GM19035 (cell line): Measurements from ENCODE around the gene EMSY.
"Not testable (repeated sequence)": the region's sequence is repeated elsewhere in the genome, so short reads cannot be mapped to it uniquely, and the experiment has no call there.

ENCODE experiments used
- ATAC-seq: cut with Tn5 transposase; IDR thresholded peaks from one replicate; pipeline ENCODE4 v1.9.1; 2021; ENCODE audit not compliant: unreplicated experiment

Gene EMSY, protein sequence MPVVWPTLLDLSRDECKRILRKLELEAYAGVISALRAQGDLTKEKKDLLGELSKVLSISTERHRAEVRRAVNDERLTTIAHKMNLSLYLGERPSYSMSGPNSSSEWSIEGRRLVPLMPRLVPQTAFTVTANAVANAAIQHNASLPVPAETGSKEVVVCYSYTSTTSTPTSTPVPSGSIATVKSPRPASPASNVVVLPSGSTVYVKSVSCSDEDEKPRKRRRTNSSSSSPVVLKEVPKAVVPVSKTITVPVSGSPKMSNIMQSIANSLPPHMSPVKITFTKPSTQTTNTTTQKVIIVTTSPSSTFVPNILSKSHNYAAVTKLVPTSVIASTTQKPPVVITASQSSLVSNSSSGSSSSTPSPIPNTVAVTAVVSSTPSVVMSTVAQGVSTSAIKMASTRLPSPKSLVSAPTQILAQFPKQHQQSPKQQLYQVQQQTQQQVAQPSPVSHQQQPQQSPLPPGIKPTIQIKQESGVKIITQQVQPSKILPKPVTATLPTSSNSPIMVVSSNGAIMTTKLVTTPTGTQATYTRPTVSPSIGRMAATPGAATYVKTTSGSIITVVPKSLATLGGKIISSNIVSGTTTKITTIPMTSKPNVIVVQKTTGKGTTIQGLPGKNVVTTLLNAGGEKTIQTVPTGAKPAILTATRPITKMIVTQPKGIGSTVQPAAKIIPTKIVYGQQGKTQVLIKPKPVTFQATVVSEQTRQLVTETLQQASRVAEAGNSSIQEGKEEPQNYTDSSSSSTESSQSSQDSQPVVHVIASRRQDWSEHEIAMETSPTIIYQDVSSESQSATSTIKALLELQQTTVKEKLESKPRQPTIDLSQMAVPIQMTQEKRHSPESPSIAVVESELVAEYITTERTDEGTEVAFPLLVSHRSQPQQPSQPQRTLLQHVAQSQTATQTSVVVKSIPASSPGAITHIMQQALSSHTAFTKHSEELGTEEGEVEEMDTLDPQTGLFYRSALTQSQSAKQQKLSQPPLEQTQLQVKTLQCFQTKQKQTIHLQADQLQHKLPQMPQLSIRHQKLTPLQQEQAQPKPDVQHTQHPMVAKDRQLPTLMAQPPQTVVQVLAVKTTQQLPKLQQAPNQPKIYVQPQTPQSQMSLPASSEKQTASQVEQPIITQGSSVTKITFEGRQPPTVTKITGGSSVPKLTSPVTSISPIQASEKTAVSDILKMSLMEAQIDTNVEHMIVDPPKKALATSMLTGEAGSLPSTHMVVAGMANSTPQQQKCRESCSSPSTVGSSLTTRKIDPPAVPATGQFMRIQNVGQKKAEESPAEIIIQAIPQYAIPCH (N-terminal part only)

DNA sequence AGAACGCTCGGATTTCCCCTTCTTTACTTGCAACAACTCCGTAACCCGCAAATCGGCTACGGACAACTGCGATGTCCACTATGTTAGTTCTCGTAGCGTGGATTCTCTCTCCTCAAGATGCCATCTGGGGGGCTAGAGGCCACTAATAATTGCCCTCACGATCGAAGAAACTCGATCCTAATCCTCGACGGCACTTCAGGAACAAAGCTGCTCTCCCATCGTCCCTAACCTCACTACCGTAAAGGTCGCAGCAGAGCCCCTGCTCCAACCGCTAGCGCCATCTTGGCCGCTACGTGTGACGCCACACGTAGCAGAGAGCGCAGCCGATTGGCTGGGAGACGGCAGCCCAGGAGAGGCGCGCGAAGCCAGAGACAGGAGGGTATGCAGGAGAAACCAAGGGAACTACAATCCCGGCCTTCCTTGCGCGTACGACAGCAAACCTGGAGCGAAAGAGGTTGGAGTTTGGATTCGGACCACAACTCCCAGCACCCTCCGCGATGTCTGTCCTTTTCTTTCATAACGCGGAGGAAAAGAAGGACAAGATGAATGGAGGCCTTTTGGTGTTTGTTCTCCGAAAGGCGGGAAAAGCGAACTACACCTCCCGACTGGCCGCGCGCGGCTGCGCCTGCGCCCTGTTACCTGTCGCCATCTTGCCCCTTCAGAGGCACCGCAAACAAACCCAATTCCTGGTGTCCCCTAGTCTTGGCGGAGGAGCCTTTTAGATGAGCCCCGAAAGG lies at the start of gene EMSY:
EMSY (plus strand) TSS at position 635 of the 737 bp plus-strand sequence. CDS start 1,921 bp downstream, outside the sequence.
- peak; percentile 94 for ATAC-seq

DNA sequence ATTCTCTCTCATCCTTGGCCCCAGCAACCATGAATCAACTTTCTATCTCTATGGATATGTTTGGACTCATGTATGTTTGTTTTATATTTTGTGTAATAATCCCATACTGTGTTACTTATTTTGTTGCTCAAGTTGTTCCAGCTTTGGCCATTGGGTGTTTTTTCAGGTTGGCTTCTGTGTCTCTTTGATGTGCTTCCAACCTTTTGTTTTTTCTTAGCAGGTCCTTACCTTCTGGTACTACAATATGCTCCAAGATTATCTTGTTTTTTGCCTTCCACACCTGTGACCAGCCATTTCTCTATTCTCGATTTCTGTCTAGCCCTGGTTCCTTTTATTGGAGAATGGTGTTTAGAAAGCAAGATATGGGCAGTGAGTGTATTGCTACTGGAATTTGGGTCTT lies 49.5 kb upstream of the EMSY start:
- no peak for ATAC-seq

DNA sequence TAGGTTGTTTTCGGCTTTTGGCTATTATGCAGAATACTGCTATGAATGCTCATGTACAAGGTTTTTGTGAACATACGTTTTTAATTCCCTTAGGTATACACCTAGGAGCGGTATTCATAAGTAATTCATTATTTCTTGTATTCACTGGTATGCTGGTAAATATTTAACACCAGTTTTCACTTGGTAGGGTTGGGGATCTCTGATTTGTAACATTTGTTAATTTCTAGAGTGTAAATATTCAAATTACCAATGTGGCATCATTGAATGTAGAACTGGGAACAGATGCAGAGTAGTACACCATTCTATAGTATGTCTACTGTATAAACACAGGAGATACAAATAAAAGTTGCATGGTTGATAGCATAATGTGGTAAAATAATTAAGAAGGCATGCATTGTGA lies 47.4 kb upstream of the EMSY start:
- ATAC-seq, result no peak

DNA sequence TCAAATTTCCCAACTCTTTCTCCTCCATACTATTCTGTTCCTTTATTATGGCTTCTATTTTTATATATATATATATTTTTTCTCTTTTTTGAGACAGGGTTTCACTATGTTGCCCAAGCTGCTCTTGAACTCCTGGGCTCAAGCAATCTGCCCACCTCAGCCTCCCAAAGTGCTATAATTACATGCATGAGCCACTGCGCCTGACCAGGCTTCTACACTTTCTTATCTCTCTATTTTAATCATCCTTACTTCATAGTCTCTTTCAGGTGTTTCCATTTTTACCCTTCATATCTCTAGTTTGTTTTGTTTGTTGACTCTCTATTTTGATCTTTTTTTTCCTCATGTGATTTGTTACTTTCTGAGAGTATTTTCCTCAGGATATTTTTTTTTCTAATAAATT lies 43.9 kb upstream of the EMSY start:
- no peak for ATAC-seq

DNA sequence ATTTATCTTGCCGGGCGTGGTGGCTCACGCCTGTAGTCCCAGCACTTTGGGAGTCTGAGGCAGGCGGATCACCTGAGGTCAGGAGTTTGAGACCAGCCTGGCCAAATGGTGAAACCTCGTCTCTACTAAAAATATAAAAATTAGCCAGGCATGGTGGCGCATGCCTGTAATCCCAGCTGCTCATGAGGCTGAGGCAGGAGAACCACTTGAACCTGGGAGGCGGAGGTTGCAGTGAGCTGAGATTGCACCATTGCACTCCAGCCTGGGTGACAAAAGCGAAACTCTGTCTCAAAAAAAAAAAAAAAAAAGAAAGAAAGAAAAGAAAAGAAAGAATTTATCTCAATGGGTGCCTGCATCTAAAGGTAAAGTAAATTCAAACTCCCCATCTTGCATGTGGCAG lies 43.3 kb upstream of the EMSY start:
- ATAC-seq, result not testable (repeated sequence)

DNA sequence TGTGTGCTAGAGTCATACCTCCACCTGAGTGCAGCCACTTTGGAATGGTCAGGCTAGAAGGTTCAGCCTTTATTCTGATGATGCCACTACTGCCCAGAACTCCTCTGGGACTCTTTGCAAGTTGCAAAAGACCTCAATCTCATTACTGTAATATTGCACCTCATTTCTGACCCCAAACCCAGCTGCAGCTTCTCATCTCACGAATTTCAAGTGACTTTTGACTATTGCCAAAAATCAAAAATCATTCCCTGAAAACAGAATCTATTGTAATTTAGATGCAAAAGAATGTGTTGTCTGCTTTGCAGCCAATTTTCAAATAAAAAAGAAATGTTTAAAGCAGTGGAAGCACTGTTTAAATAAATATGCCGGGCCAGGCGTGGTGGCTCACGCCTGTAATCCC lies 38.5 kb upstream of the EMSY start:
- ATAC-seq, result no peak

DNA sequence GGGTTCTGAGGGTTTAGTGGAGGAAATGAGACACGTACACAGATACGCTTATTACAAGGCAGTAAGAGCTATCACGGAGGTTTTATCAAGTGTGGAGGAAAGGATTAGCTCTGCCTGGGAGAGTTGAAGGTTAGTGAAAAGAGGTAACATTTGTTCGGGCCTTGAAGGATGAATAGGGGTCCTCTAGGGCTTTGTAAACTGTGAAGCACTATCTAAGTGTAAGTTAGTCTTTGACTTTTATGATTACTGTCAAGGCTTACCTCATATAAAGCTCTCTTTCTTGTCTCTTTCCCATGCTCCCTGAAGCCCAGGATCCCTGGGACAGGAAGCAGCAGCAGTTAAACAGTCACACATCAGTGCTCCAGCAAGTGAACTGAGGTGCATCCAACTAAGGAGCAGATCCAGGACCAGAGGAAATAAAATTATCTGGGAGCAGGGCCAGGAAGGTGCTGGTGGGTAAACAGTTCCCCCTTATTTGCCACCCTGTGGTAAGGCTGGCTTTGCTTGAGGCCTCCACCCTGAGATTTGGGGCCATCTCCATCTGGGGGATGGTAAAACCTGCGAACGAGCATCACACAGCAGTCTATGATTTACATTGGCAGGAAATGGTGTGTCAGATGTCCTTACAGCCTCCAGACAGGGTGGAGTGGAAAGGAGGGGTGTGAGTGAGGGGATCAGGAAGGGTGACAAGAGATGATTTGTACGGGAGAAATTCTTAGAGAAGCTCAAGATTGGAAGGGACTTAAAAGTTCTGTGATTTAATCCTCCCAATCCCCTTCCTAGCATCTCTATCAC lies 36.5 kb upstream of the EMSY start:
- no peak for ATAC-seq

DNA sequence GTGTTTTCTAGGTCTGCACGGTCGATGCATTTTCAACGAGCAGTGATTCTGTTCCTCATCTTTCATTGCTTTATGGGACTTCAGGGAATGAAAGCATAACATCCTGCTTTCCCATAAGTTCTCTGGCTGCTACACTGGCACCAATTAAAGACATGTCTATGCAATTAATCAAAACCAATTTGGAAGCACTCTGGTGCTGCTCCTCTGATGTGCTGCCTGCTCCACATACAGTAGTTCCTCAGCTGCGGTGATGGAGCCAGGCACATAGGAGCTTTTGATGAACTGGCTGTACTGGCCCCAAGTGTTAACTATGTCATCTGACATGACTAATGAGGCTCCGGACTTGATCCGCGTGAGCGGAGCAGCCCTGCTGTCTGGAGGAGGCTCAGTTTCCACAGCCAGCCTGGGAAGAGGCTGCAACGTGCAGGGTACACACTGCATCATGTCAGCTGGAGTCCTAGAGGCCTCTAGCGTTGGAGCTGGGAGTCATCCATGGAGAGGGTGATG lies 33.9 kb upstream of the EMSY start:
- ATAC-seq, result no peak

DNA sequence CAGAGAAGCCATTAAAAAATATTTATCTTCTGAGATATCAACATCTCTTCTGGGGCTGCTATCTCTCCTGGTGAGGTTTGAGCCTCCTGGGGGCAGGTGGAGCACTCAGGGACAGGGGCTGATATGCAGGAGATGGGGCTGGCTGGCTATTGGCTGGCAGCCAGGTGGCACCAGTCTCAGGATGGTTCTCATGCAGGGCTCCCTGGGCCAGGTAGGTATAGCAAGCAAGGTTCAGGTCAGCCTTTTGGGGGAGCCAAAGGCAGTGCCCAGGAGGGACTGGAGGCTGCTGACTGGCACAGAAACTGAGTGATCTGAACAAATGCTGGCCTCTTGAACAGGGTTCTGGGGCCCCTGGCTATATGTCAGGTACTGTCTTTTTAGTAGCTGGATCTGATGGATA lies 29.7 kb upstream of the EMSY start:
- no peak for ATAC-seq

DNA sequence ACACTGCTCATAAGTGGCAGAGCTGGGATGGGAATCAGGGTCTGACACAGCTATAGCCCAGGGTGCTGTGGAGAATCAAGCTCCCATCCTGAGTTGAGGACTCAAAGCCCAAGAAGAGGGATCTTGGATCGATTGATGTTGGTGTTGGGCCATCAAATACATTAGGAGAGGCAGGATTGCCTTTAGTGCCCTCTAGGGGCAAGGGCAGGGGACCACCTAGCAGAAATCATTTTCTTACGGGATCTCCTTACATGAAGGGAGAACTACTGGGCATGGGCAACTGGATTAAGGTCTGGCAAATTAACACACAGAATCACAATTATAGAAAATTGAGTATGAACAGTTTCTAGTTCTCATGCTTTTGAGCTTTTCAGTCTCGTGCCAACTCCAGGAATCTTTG lies 24.9 kb upstream of the EMSY start:
- ATAC-seq, result no peak

DNA sequence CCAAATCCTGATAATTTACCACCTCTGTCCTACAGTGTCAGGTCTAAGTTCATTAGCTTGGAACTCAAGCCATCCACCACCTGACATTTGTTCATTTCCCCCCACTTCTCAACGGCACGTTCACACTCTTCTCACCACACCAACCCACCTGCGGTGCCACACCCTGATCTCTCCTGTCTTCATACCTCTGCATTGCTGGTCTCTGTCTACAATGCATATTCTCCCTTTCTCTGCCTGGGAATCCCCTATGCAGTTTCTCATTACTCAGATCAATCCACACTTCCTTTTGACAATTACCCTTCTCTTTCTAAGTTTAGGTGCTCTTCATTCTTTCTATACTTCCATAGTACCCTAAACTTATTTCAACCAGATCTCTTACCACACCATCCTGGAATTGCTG lies 20.4 kb upstream of the EMSY start:
- ATAC-seq, result no peak

DNA sequence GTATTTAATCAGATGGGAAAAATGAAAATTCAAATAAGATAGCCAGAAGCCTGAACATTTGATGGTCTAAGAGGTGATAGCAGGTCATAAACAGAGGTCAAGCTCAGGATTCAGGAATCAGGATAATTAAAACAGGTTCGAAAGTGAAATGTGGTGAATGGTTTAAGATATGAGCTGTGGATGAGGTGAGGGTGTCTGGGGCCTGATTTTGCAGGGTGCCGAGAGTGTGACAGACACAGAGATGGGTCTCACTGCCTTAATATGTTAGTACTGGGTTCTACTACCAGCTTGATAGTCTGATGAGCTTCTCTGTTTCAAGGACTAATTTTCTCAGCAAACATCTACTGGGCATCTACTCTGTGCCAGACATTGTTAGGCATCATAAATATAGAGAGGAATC lies 19.9 kb upstream of the EMSY start:
- no peak for ATAC-seq

DNA sequence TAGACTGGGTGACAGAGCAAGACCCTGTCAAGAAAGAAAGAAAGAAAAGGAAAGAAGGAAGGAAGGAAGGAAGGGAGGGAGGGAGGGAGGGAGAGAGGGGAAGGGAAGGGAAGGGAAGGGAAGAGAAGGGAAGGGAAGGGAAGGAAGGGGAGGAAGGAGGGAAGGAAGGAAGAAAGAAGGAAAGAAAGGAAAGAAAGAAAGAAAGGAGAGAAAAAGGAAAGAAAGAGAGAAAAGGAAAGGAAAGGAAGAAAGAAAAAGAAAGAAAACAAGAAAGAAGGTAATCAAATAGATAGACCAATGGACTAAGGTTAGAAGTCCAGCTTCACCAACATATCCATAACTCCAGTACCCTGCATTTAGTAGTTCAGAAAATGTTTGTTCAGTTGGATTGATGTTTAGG lies 18.2 kb upstream of the EMSY start:
- ATAC-seq, result no peak

DNA sequence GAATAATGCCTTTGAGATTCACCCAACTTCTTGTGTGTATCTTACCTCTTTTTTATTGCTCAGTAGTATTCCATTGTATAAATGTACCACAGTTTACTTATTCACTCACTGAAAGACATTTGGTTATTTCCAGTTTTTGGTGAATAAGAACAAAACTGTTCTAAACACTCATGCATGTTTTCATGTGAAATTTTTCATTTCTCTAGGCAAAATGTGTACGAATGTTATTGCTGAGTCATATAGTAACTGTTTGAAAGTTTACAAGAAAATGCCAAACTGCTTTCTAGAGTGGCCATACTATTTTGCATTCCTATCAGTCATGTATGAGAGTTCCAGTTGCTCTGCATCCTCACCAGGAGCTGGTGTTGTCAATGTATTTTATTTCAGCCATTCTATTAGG lies 8.8 kb upstream of the EMSY start:
- no peak for ATAC-seq

DNA sequence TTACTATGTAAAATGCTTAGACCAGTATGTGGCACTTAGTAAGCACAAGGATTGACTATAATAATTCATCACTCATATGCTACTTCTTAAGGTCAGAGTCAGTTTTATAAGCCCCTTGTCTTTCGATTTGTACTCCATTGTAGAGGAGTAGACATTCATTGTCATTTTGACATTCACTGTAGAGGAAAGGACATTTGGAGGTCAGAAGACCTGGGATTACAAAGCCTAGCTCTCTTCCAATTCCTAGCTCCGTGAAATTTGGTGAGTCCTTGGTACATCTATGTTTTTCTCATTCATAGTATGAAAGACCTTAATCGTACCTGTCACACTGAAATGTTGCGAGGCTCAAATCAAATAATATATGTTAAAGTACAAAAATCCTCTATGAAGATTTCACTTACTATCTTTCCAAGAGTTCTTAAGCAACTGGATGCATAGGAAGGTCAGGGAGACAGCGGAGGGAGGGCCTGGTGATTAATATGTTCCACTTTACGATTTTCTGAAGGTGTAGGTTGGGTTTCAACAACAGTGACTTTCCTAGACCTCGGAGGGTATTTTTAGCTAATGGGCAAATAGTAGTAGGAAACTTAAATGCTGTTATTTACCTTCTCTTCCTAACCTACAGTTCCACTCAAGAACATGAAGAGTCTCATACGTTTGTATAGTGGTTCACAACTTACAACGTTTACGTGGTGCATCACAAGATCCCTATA lies 1.4 kb upstream of the EMSY start:
- no peak for ATAC-seq

DNA sequence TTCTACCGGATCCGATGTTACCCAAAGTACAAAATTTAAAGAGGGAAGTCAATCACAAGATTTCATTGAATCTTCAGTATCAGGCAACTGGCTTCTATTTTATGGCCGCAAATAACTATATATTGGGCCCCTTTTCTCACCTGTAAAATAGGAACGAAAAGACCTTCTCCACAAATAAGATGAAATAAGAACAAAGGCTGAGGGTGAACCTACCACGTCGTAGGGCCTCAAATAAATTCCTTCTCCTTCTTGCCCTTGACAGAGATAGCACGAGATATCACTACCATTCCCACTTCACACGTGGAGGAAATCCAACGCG lies 794 bp upstream of the EMSY start:
- ATAC-seq, result no peak

DNA sequence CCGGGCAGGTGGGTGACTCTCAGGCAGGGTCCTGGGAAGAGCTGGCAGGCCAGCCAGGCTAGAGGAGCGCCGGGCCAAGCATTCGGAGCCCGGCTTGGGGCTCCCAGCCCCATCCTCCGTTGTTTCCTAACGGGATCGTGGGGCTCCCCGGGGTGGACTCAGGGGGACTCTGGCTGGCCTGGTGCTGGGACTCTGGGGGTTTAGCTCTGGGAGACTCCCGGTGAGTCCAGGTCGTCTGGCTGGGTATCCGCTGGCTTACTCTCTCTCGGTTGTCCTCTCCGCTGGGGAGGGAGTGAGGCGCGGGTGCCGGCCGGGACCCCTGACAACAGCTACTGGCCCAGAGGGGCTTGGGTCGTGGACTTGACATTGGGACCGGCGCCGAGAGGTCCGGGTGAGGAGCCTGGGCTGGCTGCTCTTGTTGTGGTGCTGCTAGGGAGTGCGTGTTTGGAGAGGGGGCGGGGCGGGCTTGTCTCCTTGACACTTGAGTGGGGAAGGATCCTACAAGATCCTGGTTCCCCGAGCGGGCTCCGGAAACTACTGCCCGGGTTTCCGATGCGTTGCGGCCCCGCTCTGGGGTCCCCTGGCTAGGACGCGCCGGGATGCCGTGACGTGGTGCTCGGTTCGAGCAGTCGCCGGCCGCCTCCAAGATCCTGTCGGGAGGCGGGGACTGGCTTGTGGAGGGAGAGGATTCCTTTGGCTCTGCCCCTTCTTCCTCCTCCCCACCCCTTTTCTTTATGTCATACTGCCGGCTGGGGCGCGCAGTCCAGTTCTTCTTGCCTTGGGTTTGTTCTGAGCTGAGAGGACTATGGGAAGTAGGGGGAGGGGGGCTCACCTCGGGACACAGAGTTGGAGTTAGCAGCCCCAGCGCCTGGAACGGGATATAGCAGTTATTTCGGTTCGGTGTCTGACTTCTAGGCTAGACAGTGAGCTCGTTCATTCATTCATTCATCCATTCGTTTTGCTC lies 585 bp downstream of the EMSY start:
- ATAC-seq, result peak; percentile 27

DNA sequence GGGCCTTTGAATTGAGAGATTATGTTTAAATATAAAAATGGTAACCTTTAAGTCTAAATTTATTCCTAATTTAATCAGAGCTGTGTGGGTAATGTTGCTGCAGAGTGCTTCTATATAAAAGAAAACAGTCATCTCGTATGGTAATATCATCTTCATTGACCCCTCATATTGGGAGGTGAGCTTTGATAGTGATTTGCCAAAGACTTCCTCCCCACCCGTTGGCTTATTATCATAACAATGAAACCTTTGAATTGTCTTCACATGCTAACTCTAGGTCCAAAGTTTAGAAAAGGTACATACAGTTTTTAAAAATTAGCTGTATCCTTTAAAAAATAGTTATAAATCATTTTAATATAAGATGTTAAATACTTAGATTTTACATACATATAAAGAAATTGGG lies 3.7 kb downstream of the EMSY start:
- ATAC-seq, result no peak
